Activated effector memory CD4-positive, alpha-beta T cell treated with Interleukin-2 at 50 U/mL for 16 hours (primary cell): ENCODE data around the gene JDP2.
A peak's percentile ranks its signal among the peaks of the same experiment; 100 is the strongest.
"Not testable (repeated sequence)": the region's sequence is repeated elsewhere in the genome, so short reads cannot be mapped to it uniquely, and the experiment has no call there.

Experiments
- DNase-seq: peaks from one replicate; pipeline ENCODE4 v3.0.0-alpha.2; 2020

JDP2 gene

GRCh38 chr14:75427482-75428229 lies at the start of gene JDP2:
JDP2 (plus strand) TSS chr14:75428022; CDS start chr14:75437921, 9,899 bp downstream.
- peak; percentile 18 for DNase-seq

- no peak for DNase-seq
Measured at GRCh38 chr14:75379246-75379929, 48.4 kb upstream of the JDP2 start.

GRCh38 chr14:75379930-75380270 lies 47.9 kb upstream of the JDP2 start:
- no peak for DNase-seq

- DNase-seq = no peak
Measured at GRCh38 chr14:75380656-75381055, 47.2 kb upstream of the JDP2 start.

- no peak for DNase-seq
Measured at GRCh38 chr14:75381642-75382041, 46.2 kb upstream of the JDP2 start.

- DNase-seq = not testable (repeated sequence)
Measured at GRCh38 chr14:75383219-75383618, 44.6 kb upstream of the JDP2 start.

- no peak for DNase-seq
Measured at GRCh38 chr14:75383721-75384120, 44.1 kb upstream of the JDP2 start.

GRCh38 chr14:75389679-75390078 lies 38.1 kb upstream of the JDP2 start:
- no peak for DNase-seq

- no peak for DNase-seq
Measured at GRCh38 chr14:75390183-75390582, 37.6 kb upstream of the JDP2 start.

GRCh38 chr14:75391953-75392352 lies 35.9 kb upstream of the JDP2 start:
- DNase-seq = no peak

- DNase-seq = no peak
Measured at GRCh38 chr14:75392686-75393641, 34.9 kb upstream of the JDP2 start.

GRCh38 chr14:75393794-75394193 lies 34.0 kb upstream of the JDP2 start:
- DNase-seq = no peak

GRCh38 chr14:75395862-75396261 lies 32.0 kb upstream of the JDP2 start:
- DNase-seq = no peak

- DNase-seq = no peak
Measured at GRCh38 chr14:75399321-75399720, 28.5 kb upstream of the JDP2 start.

GRCh38 chr14:75399843-75400775 lies 27.7 kb upstream of the JDP2 start:
- DNase-seq = no peak

- no peak for DNase-seq
Measured at GRCh38 chr14:75401361-75401760, 26.5 kb upstream of the JDP2 start.

- no peak for DNase-seq
Measured at GRCh38 chr14:75402867-75403413, 24.9 kb upstream of the JDP2 start.

- no peak for DNase-seq
Measured at GRCh38 chr14:75404847-75405246, 23.0 kb upstream of the JDP2 start.

GRCh38 chr14:75406102-75406501 lies 21.7 kb upstream of the JDP2 start:
- no peak for DNase-seq

GRCh38 chr14:75406856-75407255 lies 21.0 kb upstream of the JDP2 start:
- no peak for DNase-seq

GRCh38 chr14:75409316-75410205 lies 18.3 kb upstream of the JDP2 start:
- DNase-seq = no peak
